B cell (primary cell): ENCODE measurements around the gene ZDHHC14. TPM values are rescaled to one million over a fixed set of nuclear protein-coding genes. Genes with fewer than 3 reads are reported as not detected.

ENCODE experiments used
- ATAC-seq: fragments of 200-7000 bp; cut with Tn5 transposase; one replicate; pipeline ENCODE4 v1.10.0; 2021; ENCODE audit warnings: low read depth, mild to moderate bottlenecking, moderate number of reproducible peaks, moderate library complexity
- CTCF ChIA-PET: fragments of 350-600 bp; sonication (Branson Sonifier 250); formaldehyde crosslinking; loops from one replicate; lab custom pipeline; 2021; ENCODE audit warnings: antibody characterized with exemption, inconsistent platforms; lab: Charles Lee
- POLR2A ChIA-PET: fragments of 350-600 bp; sonication (Branson Sonifier 250); formaldehyde crosslinking; loops from one replicate; lab custom pipeline; 2021; ENCODE audit warnings: antibody characterized with exemption; lab: Charles Lee
- DNase-seq: peaks from one replicate; pipeline ENCODE4 v3.0.0; 2013
- H2AFZ ChIP-seq: 2 replicates; pipeline ENCODE4 v1.6.1; 2012; ENCODE audit warnings: mild to moderate bottlenecking, low read depth, low read length; ENCODE audit not compliant: insufficient read depth, poor library complexity, severe bottlenecking
- H3K27ac ChIP-seq, 2 donors: 1 replicate in 1 of 2; 2 replicates in 1 of 2; pipeline ENCODE4 v1.5.1; 2012 to 2013; ENCODE audit warnings: low read length in 2 of 2, mild to moderate bottlenecking in 2 of 2, moderate library complexity in 1 of 2
- H3K27me3 ChIP-seq, 4 experiments: fragments of 200-600 bp in 1 of 4; sonication (generic) in 1 of 4; replicated peaks in 1 of 4; 1 replicate in 2 of 4; 2 replicates in 2 of 4; pipeline versions ENCODE4 v1.6.1 to v1.7.0; 2013 to 2016; ENCODE audit warnings: low read length in 3 of 4, mild to moderate bottlenecking in 2 of 4, mixed read lengths in 1 of 4, moderate library complexity in 1 of 4; ENCODE audit not compliant: insufficient read depth in 4 of 4, control insufficient read depth in 3 of 4; ENCODE audit errors: control extremely low read depth in 1 of 4
- H3K36me3 ChIP-seq, 2 experiments: replicated peaks in 1 of 2; 1 replicate in 1 of 2; 2 replicates in 1 of 2; pipeline versions ENCODE4 v1.6.1 to v1.7.1; 2013; ENCODE audit warnings: low read length in 1 of 2; ENCODE audit not compliant: insufficient read depth in 2 of 2, control insufficient read depth in 1 of 2; ENCODE audit errors: control extremely low read depth in 1 of 2, extremely low read depth in 1 of 2
- H3K4me1 ChIP-seq, 2 donors: fragments of 200-600 bp in 1 of 2; sonication (generic) in 1 of 2; 1 replicate in 1 of 2; 2 replicates in 1 of 2; pipeline versions ENCODE4 v1.5.1 to v1.6.1; 2013 to 2017; ENCODE audit warnings: low read length in 2 of 2; ENCODE audit not compliant: control insufficient read depth in 2 of 2, insufficient read depth in 2 of 2
- H3K4me2 ChIP-seq: replicated peaks from 2 replicates; pipeline ENCODE3; 2012; ENCODE audit warnings: mild to moderate bottlenecking, low read depth, low read length; ENCODE audit not compliant: poor library complexity, severe bottlenecking
- H3K4me3 ChIP-seq, 5 experiments: fragments of 200-600 bp in 1 of 5; sonication (generic) in 1 of 5; 1 replicate in 3 of 5; 2 replicates in 2 of 5; pipeline versions ENCODE4 v1.5.1 to v1.7.0; 2011 to 2016; ENCODE audit warnings: low read length in 4 of 5, mild to moderate bottlenecking in 4 of 5, low read depth in 2 of 5, control low read depth in 1 of 5, moderate library complexity in 1 of 5; ENCODE audit not compliant: insufficient read depth in 1 of 5; ENCODE audit errors: control extremely low read depth in 1 of 5, extremely low read depth in 1 of 5
- H3K79me2 ChIP-seq: fragments of 200-600 bp; sonication (generic); one replicate; pipeline ENCODE4 v1.6.0; 2016; ENCODE audit warnings: low read length; ENCODE audit not compliant: control insufficient read depth, insufficient read depth
- H3K9ac ChIP-seq: fragments of 200-600 bp; sonication (generic); 2 replicates; pipeline ENCODE4 v1.6.1; 2017; ENCODE audit warnings: mild to moderate bottlenecking, low read length, moderate library complexity
- H3K9me3 ChIP-seq, 3 donors: one replicate each; pipeline versions ENCODE4 v1.6.1 to v1.7.1; 2013; ENCODE audit warnings: low read length in 2 of 3; ENCODE audit not compliant: control insufficient read depth in 2 of 3, insufficient read depth in 1 of 3; ENCODE audit errors: control extremely low read depth in 1 of 3
- H4K20me1 ChIP-seq: 2 replicates; pipeline ENCODE4 v1.6.0; 2012; ENCODE audit warnings: mild to moderate bottlenecking, low read length; ENCODE audit not compliant: insufficient read depth, control insufficient read depth, poor library complexity, severe bottlenecking
- H3K27ac Mint-ChIP-seq: one replicate; pipeline ENCODE4 v1.8.0; 2021; ENCODE audit warnings: mixed read lengths
- H3K27me3 Mint-ChIP-seq: one replicate; pipeline ENCODE4 v1.8.0; 2021; ENCODE audit warnings: mixed read lengths
- H3K4me1 Mint-ChIP-seq: one replicate; pipeline ENCODE4 v1.8.0; 2021; ENCODE audit warnings: mixed read lengths
- H3K4me3 Mint-ChIP-seq: one replicate; pipeline ENCODE4 v1.8.0; 2021; ENCODE audit warnings: mixed read lengths
- H3K9me3 Mint-ChIP-seq: one replicate; pipeline ENCODE4 v1.8.0; 2022; ENCODE audit warnings: mixed read lengths; ENCODE audit not compliant: insufficient read depth
- CTCF ChIP-seq: fragments of 200-600 bp; IDR thresholded peaks from one replicate; pipeline ENCODE4 v1.8.0; 2022; ENCODE audit warnings: antibody characterized with exemption, mild to moderate bottlenecking
- EZH2 ChIP-seq: IDR thresholded peaks from 2 replicates; pipeline ENCODE4 v1.6.1; 2012; ENCODE audit warnings: borderline replicate concordance, low read depth, mild to moderate bottlenecking, moderate library complexity, low read length; ENCODE audit not compliant: insufficient read depth, poor library complexity, severe bottlenecking
- WGBS: methylation state at CpG from one replicate; pipeline ENCODE4 v1.1.5; 2013; ENCODE audit warnings: missing lambda C conversion rate; ENCODE audit not compliant: insufficient coverage; 5-methylcytosine and 5-hydroxymethylcytosine counted together
- intact Hi-C: fragments of 100-400 bp; cut with micrococcal nuclease; formaldehyde crosslinking; loops from one replicate; pipeline ENCODE4 v1.10.0; 2022
- polyA plus RNA-seq: library from polyadenylated mRNA; depleted of rRNA; stranded (reverse); fragments of >200 nt; gene quantifications from 2 replicates; pipeline ENCODE4 v1.2.3, GENCODE V29; 2012
- total RNA-seq, 2 donors: library from RNA; stranded (reverse); fragments of 120-200 nt in 1 of 2; gene quantifications; 1 replicate in 1 of 2; 2 replicates in 1 of 2; pipeline versions ENCODE4 v1.2.3 to v1.2.4, GENCODE V29; 2013 to 2022

Gene ZDHHC14
- total and polyA plus RNA-seq, 2 donors (not counting 1 experiment from before 2014, with no cell fraction given): 8.8 to 50.4 TPM

- no peaks in the 10 kb centered on the region for H3K27me3 Mint-ChIP-seq
- Histone ChIP-seq H3K4me2 (no peak overlapping the region), H3K9me3 (no peaks in the 10 kb centered on the region), H2AFZ (no peak overlapping the region), H3K4me3 (no peak overlapping the region), H3K9ac (no peak overlapping the region), H3K4me1 (peaks cover 0 to 6% of the 10 kb centered on the region in 2 donors), H3K27me3 (no peaks in the 10 kb centered on the region), H3K36me3 (no peaks in the 10 kb centered on the region), H4K20me1 (no peaks in the 10 kb centered on the region), H3K27ac (no peak overlapping the region), H3K79me2 (peaks cover 4% of the 10 kb centered on the region)
- no peak for DNase-seq
- H3K27ac Mint-ChIP-seq: no peak overlapping the region
- H3K9me3 Mint-ChIP-seq: no peaks in the 10 kb centered on the region
- no peak for ATAC-seq
- intact Hi-C loops: loop anchor here (10.0 kb wide), 1 partner anchor 55 kb away; no protein-coding TSS in a partner anchor
- ChIA-PET POLR2A (interaction anchor here (0.7 kb wide), 1 partner anchor 24 kb away, joined by 3 read pairs; no protein-coding TSS in a partner anchor), CTCF (interaction anchor here (0.7 kb wide), 1 partner anchor 89 kb away, joined by 3 read pairs; no protein-coding TSS in a partner anchor)
- WGBS: 94% methylated on average over 13 of the region's 15 CpGs
- H3K4me1 Mint-ChIP-seq: peaks cover 22% of the 10 kb centered on the region
- H3K4me3 Mint-ChIP-seq: no peak overlapping the region
- TF ChIP-seq EZH2: no peak
- TF ChIP-seq CTCF: no peak
Observed at GRCh38 chr6:157519255-157520116, 138.5 kb downstream of the ZDHHC14 start.

- intact Hi-C loops: loop anchor here (10.0 kb wide), 1 partner anchor 55 kb away; no protein-coding TSS in a partner anchor
- Histone ChIP-seq H3K79me2 (peaks cover 4% of the 10 kb centered on the region), H3K27me3 (no peaks in the 10 kb centered on the region), H3K36me3 (no peaks in the 10 kb centered on the region), H2AFZ (no peak overlapping the region), H3K4me3 (no peak overlapping the region), H3K9me3 (peaks cover 0 to 3% (median 0%) of the 10 kb centered on the region in 3 donors), H3K4me2 (no peak overlapping the region), H4K20me1 (no peaks in the 10 kb centered on the region), H3K9ac (no peak overlapping the region), H3K4me1 (peaks cover 0 to 6% of the 10 kb centered on the region in 2 donors), H3K27ac (no peak overlapping the region)
- Mint-ChIP-seq H3K27me3 (no peaks in the 10 kb centered on the region), H3K4me3 (no peak overlapping the region), H3K27ac (peak overlapping the region; percentile 11), H3K9me3 (no peaks in the 10 kb centered on the region), H3K4me1 (peaks cover 18% of the 10 kb centered on the region)
- no peak for ATAC-seq
- WGBS: 100% methylated on average over 2 of the region's 2 CpGs
- ChIA-PET CTCF (no interaction called here), POLR2A (no interaction called here)
- TF ChIP-seq CTCF: no peak
- no peak for TF ChIP-seq EZH2
- DNase-seq: no peak
Observed at GRCh38 chr6:157520117-157520406, 139.1 kb downstream of the ZDHHC14 start.
